SK-N-SH treated with all-trans-retinoic acid at 6 μM for 48 hours (cell line): Measurements from ENCODE around the gene FAM174C.

ENCODE experiments used
- ATAC-seq: fragments of 200-7000 bp; cut with Tn5 transposase; 3 replicates; pipeline ENCODE4 v1.9.1; 2020; ENCODE audit warnings: mild to moderate bottlenecking, moderate library complexity
- ARNTL ChIP-seq: fragments of 450-650 bp; formaldehyde crosslinking; IDR thresholded peaks from 2 replicates; pipeline ENCODE4 v1.5.0; 2020; ENCODE audit warnings: low read depth, mild to moderate bottlenecking, moderate library complexity, borderline replicate concordance
- BACH2 ChIP-seq: fragments of 250-450 bp; sonication (Bioruptor Pico); IDR thresholded peaks from 2 replicates; pipeline ENCODE4 v1.9.0; 2021; ENCODE audit warnings: mild to moderate bottlenecking, borderline replicate concordance
- CSDC2 ChIP-seq: fragments of 250-450 bp; sonication (Bioruptor Pico); IDR thresholded peaks from 2 replicates; pipeline ENCODE4 v1.5.0; 2020; ENCODE audit warnings: mild to moderate bottlenecking, moderate library complexity
- ESRRG ChIP-seq: fragments of 250-450 bp; sonication (Bioruptor Pico); IDR thresholded peaks from 2 replicates; pipeline ENCODE4 v1.6.1; 2021; ENCODE audit warnings: mild to moderate bottlenecking
- GLIS3 ChIP-seq: fragments of 250-450 bp; sonication (Bioruptor Pico); IDR thresholded peaks from 2 replicates; pipeline ENCODE4 v1.5.0; 2020; ENCODE audit warnings: mild to moderate bottlenecking, moderate library complexity
- ISL1 ChIP-seq: fragments of 250-450 bp; sonication (Bioruptor Pico); IDR thresholded peaks from 2 replicates; pipeline ENCODE4 v2.1.2; 2022; ENCODE audit warnings: mild to moderate bottlenecking, moderate library complexity
- OSR1 ChIP-seq: fragments of 250-450 bp; sonication (Bioruptor Pico); IDR thresholded peaks from 2 replicates; pipeline ENCODE4 v1.8.0; 2022; ENCODE audit warnings: moderate library complexity, mild to moderate bottlenecking, inconsistent platforms
- PPARA ChIP-seq: fragments of 250-450 bp; sonication (Bioruptor Pico); IDR thresholded peaks from 2 replicates; pipeline ENCODE4 v1.5.0; 2020; ENCODE audit warnings: mild to moderate bottlenecking, borderline replicate concordance
- RARB ChIP-seq: fragments of 250-450 bp; sonication (Bioruptor Pico); IDR thresholded peaks from 2 replicates; pipeline ENCODE4 v1.8.0; 2021; ENCODE audit warnings: mild to moderate bottlenecking, moderate library complexity
- SNAI2 ChIP-seq: fragments of 250-450 bp; sonication (Bioruptor Pico); IDR thresholded peaks from 2 replicates; pipeline ENCODE4 v1.5.0; 2020; ENCODE audit warnings: mild to moderate bottlenecking, moderate library complexity
- TCF4 ChIP-seq: fragments of 250-450 bp; sonication (Bioruptor Pico); IDR thresholded peaks from 2 replicates; pipeline ENCODE4 v1.8.0; 2021; ENCODE audit warnings: mild to moderate bottlenecking, moderate library complexity, borderline replicate concordance
- TOX ChIP-seq: fragments of 250-450 bp; sonication (Bioruptor Pico); IDR thresholded peaks from 2 replicates; pipeline ENCODE4 v1.8.0; 2021; ENCODE audit warnings: mild to moderate bottlenecking, moderate library complexity, borderline replicate concordance
- ZC3H10 ChIP-seq: fragments of 250-450 bp; sonication (Bioruptor Pico); IDR thresholded peaks from 2 replicates; pipeline ENCODE4 v1.5.1; 2021; ENCODE audit warnings: mild to moderate bottlenecking, moderate library complexity
- ZFP30 ChIP-seq: fragments of 450-650 bp; formaldehyde crosslinking; IDR thresholded peaks from 2 replicates; pipeline ENCODE4 v1.5.0; 2022; ENCODE audit warnings: mild to moderate bottlenecking, moderate library complexity
- ZNF565 ChIP-seq: fragments of 450-650 bp; formaldehyde crosslinking; conservative IDR thresholded peaks from 2 replicates; pipeline ENCODE4 v1.5.0; 2020; ENCODE audit warnings: low read depth, mild to moderate bottlenecking, moderate library complexity
- ZNF70 ChIP-seq: fragments of 450-650 bp; formaldehyde crosslinking; IDR thresholded peaks from 2 replicates; pipeline ENCODE4 v1.5.0; 2020; ENCODE audit warnings: mild to moderate bottlenecking, moderate library complexity
- ZNF8 ChIP-seq: fragments of 450-650 bp; formaldehyde crosslinking; IDR thresholded peaks from 2 replicates; pipeline ENCODE4 v1.5.0; 2020; ENCODE audit warnings: mild to moderate bottlenecking, moderate library complexity
- TF ChIP-seq, protein P1 (sequence below): fragments of 250-450 bp; sonication (Bioruptor Pico); IDR thresholded peaks from 2 replicates; pipeline ENCODE4 v1.8.0; 2021; ENCODE audit warnings: low read depth, mild to moderate bottlenecking, moderate library complexity, borderline replicate concordance
- TF ChIP-seq, protein P2 (sequence below): fragments of 250-450 bp; sonication (Bioruptor Pico); IDR thresholded peaks from 2 replicates; pipeline ENCODE4 v1.5.0; 2020; ENCODE audit warnings: mild to moderate bottlenecking, moderate library complexity
- TF ChIP-seq, protein P3 (sequence below): fragments of 250-450 bp; sonication (Bioruptor Pico); IDR thresholded peaks from 2 replicates; pipeline ENCODE4 v1.8.0; 2020; ENCODE audit warnings: mild to moderate bottlenecking, moderate library complexity, borderline replicate concordance

Gene FAM174C

DNA sequence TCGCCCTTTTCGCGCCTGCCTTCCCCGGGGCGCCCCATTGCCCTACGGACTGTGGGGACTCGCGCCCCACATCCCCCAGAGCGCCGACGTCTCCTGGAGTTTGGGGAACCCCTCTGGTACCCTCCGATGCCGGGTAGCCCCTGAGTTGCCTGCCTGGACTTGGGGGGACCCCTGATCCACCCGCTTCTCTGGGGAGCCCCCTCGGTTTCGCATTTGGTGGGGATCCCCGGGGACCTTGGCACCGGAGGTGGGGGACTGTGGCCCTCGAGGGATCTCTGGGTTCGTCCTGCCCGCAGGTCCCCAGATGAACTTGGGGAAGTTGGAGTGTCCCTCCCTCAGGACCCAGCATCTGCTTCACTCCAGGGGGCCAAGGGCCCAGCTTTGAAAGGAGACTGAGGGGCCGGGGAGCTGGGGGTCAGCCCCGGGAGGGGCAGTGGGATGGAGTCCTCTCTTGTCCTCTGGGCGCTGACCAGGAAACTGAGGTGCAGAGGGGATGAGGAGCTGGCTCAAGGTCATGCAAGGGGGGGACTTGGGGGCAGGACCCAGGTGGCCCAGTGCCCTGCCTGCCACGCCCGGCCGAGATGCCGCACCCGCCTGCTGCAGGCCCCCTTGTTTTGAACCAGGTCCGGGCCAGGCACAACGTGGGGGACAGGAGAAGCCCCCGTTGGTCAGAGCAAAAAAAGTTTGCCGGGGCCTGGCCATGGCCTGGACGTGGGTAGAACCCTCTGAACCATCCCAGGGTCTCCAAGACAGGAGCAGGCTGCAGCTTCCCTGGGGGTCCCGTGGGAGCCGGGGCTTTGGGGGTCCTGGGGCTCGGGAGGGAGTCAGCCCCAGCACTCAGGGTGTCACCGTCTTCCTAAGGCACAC, 11.4 kb downstream of the FAM174C start:
- TF ChIP-seq GLIS3 (CRISPR knock-in tag) (no peak), CSDC2 (CRISPR knock-in tag) (no peak), ZNF8 (CRISPR knock-in tag) (no peak), PPARA (CRISPR knock-in tag) (no peak), ZC3H10 (no peak), BACH2 (CRISPR knock-in tag) (no peak), SNAI2 (CRISPR knock-in tag) (no peak), ZNF565 (CRISPR knock-in tag) (no peak), ISL1 (CRISPR knock-in tag) (no peak), RARB (CRISPR knock-in tag) (no peak), ZFP30 (CRISPR knock-in tag) (no peak), TOX (CRISPR knock-in tag) (no peak), ARNTL (CRISPR knock-in tag) (no peak), ESRRG (CRISPR knock-in tag) (no peak)
- TF ChIP-seq, protein P1, sequence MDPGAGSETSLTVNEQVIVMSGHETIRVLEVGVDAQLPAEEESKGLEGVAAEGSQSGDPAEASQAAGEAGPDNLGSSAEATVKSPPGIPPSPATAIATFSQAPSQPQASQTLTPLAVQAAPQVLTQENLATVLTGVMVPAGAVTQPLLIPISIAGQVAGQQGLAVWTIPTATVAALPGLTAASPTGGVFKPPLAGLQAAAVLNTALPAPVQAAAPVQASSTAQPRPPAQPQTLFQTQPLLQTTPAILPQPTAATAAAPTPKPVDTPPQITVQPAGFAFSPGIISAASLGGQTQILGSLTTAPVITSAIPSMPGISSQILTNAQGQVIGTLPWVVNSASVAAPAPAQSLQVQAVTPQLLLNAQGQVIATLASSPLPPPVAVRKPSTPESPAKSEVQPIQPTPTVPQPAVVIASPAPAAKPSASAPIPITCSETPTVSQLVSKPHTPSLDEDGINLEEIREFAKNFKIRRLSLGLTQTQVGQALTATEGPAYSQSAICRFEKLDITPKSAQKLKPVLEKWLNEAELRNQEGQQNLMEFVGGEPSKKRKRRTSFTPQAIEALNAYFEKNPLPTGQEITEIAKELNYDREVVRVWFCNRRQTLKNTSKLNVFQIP (CRISPR knock-in tag) = no peak
- TF ChIP-seq, protein P2, sequence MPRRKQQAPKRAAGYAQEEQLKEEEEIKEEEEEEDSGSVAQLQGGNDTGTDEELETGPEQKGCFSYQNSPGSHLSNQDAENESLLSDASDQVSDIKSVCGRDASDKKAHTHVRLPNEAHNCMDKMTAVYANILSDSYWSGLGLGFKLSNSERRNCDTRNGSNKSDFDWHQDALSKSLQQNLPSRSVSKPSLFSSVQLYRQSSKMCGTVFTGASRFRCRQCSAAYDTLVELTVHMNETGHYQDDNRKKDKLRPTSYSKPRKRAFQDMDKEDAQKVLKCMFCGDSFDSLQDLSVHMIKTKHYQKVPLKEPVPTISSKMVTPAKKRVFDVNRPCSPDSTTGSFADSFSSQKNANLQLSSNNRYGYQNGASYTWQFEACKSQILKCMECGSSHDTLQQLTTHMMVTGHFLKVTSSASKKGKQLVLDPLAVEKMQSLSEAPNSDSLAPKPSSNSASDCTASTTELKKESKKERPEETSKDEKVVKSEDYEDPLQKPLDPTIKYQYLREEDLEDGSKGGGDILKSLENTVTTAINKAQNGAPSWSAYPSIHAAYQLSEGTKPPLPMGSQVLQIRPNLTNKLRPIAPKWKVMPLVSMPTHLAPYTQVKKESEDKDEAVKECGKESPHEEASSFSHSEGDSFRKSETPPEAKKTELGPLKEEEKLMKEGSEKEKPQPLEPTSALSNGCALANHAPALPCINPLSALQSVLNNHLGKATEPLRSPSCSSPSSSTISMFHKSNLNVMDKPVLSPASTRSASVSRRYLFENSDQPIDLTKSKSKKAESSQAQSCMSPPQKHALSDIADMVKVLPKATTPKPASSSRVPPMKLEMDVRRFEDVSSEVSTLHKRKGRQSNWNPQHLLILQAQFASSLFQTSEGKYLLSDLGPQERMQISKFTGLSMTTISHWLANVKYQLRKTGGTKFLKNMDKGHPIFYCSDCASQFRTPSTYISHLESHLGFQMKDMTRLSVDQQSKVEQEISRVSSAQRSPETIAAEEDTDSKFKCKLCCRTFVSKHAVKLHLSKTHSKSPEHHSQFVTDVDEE (CRISPR knock-in tag) = no peak
- TF ChIP-seq, protein P3, sequence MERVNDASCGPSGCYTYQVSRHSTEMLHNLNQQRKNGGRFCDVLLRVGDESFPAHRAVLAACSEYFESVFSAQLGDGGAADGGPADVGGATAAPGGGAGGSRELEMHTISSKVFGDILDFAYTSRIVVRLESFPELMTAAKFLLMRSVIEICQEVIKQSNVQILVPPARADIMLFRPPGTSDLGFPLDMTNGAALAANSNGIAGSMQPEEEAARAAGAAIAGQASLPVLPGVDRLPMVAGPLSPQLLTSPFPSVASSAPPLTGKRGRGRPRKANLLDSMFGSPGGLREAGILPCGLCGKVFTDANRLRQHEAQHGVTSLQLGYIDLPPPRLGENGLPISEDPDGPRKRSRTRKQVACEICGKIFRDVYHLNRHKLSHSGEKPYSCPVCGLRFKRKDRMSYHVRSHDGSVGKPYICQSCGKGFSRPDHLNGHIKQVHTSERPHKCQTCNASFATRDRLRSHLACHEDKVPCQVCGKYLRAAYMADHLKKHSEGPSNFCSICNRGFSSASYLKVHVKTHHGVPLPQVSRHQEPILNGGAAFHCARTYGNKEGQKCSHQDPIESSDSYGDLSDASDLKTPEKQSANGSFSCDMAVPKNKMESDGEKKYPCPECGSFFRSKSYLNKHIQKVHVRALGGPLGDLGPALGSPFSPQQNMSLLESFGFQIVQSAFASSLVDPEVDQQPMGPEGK (CRISPR knock-in tag) = no peak
- ATAC-seq = peak; percentile 9; the same call in 2 of the 3 replicates

DNA sequence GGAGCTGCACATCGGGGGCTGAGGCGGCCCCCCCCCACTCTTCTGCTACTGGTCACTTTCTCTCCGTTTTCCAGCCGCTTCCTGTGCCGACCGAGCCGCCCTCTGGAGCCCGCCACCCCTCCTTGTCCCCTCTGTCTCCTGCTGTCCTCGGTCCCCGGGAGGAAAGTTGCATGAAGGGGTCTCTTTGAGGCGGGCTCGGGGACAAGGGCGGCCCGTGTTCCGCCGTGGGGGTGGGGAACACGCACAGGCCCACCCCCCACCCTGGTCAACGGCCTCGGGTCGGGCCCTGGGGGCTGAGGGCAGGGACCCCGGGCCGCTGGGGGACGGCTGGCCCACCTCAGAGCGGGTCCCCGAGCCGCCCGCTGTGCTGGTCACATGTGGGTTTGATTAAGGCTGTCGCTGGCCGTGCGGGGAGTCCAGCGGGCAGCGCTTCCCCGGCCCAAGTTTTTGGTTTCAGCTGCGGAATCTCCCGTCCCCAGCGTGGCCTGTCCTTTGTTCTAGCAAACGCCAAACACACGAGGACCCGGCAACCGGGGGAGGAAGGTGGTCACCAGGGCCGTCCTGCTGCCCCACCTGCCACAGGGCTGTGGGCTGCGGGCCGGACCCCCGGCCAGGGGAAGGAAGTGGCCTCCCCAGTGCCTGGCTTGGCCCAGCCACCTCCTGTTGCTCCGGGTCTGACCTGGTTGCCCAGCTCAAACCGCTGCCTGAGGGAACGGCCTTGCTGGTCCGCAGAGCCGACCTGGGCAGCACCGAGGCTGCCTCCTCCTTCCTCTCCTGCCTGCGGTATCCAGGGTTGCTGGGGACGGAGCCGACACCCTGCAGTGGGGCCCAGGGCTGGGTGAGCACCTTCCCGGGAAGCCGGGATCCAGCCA, 12.3 kb downstream of the FAM174C start:
- peak; percentile 42 for ATAC-seq
- TF ChIP-seq ZNF70 (CRISPR knock-in tag) (no peak), OSR1 (CRISPR knock-in tag) (no peak), RARB (CRISPR knock-in tag) (no peak), TCF4 (peak; percentile 64)
- TF ChIP-seq, protein P1 (CRISPR knock-in tag) = no peak

DNA sequence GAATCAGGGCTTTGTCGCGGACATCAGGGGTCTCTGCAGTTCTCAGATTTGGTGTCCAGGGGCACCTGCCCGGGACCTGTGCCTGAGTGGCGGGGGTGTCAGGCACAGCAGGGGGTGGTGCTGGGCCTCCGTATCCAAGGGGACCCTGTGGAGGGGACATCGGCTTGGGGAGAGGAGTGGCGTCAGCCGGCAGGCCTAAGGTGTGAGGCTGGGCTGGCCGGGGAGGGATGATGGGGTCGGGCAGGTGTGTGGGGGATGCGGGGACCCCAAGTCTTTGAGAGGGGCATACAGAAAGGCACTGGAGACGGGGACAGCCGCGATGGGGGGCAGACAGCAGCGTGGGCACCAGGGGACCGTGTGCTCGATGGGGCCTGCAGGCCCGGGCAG, 12.9 kb downstream of the FAM174C start:
- no peak; the same call in 2 of the 3 replicates for ATAC-seq
- no peak for TF ChIP-seq OSR1 (CRISPR knock-in tag)
- no peak for TF ChIP-seq ZC3H10
- no peak for TF ChIP-seq ZFP30 (CRISPR knock-in tag)
- no peak for TF ChIP-seq ESRRG (CRISPR knock-in tag)
- no peak for TF ChIP-seq RARB (CRISPR knock-in tag)
- no peak for TF ChIP-seq BACH2 (CRISPR knock-in tag)
- TF ChIP-seq, all 23 proteins: peak for 0
